GM20000 (cell line): ENCODE data around the gene TULP1.

Source experiments
- DNase-seq: peaks from one replicate; pipeline ENCODE4 v3.0.0; 2012; ENCODE audit warnings: low spot score
- TF ChIP-seq, protein P1 (sequence below): IDR thresholded peaks from 2 replicates; pipeline ENCODE4 v1.5.1; 2012; ENCODE audit warnings: mild to moderate bottlenecking, control low read depth; ENCODE audit errors: extremely low read depth, missing control alignments

The TULP1 gene

DNA sequence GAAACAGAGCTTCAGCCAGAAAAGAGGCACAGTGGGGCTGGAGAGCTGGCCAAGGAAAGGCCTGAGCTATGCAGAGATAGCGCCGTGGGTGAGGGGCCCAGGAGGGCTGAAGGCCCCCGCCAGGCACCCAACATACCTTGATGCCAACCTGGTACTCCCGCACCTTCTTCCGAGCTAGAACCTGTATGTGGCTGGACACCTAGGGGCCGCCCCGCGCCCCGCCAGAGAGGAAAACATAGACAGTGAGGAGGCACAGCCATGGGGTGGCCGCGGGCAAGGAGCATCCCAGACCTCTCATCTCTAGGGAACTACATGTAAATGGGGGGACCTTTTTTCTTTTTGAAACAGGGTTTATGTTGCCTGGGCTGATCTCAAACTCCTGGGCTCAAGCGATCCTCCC lies 32.5 kb downstream of the TULP1 start:
- TF ChIP-seq, protein P1, sequence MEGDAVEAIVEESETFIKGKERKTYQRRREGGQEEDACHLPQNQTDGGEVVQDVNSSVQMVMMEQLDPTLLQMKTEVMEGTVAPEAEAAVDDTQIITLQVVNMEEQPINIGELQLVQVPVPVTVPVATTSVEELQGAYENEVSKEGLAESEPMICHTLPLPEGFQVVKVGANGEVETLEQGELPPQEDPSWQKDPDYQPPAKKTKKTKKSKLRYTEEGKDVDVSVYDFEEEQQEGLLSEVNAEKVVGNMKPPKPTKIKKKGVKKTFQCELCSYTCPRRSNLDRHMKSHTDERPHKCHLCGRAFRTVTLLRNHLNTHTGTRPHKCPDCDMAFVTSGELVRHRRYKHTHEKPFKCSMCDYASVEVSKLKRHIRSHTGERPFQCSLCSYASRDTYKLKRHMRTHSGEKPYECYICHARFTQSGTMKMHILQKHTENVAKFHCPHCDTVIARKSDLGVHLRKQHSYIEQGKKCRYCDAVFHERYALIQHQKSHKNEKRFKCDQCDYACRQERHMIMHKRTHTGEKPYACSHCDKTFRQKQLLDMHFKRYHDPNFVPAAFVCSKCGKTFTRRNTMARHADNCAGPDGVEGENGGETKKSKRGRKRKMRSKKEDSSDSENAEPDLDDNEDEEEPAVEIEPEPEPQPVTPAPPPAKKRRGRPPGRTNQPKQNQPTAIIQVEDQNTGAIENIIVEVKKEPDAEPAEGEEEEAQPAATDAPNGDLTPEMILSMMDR, result no peak
- DNase-seq, result no peak

DNA sequence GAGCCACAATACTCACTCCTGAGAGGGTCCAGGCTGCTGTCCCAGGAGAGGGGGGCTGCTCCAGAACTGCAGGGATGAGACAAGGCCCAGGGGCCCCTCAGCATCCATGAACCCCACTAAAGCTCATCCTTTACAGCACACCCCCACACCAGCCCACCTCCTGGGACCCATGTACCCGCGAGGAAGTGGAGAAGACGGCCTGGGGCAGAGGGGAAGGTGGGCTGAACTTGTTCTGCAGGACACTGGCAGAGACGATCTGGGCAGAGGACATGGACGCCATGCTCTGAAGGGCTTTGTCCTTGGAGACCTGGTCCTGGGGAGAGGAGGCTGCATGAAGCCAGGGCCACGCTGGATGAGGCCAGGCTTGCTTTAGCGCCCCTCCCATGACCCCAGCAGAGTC lies 34.4 kb downstream of the TULP1 start:
- no peak for DNase-seq
- TF ChIP-seq, protein P1, result no peak

DNA sequence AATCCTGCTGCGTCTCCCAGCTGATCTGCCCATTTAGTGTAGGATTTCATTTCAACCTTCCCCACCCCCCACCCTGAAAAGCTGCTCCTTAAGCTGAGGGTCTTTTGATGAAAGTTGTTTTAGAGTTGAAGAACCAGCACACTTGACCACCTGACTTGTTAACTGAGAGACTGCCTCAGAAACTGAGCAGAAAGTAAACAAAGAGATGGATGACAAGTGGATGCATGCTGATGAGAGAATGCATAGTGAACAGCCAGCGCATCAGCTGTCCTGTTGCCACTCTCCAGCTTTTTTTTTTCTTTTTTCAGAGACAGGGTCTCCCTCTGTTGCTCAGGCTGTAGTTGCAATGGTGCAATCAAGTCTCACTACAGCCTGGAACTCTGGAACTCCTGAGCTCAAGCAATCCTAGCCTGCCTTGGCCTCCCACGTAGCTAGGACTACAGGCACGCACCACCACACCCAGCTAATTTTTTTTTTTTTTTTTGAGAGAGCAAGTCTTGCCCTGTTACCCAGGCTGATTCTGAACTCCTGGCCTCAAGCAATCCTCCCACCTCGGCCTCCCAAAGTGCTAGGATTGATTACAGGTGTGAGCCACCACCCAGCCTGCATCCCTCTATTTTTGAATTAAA lies 35.0 kb downstream of the TULP1 start:
- TF ChIP-seq, protein P1, result no peak
- no peak for DNase-seq

DNA sequence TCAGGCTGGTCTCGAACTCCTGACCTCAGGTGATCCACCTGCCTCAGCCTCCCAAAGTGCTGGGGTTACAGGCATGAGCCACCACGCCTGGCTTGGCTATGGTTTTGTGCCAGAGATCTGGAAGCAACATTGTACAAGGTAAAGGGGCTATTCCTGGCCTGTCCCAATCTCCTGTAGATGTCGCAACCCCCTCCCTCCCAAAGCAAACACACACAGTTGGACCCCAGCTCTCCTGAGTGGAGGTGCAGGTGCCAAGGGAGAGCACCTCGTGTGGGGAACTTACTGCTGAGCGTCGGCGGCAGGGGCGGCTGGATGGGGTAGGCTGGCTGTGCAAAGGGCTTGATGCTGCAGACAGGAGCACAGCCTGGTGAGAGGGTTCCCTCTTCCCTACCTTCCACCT lies 35.7 kb downstream of the TULP1 start:
- TF ChIP-seq, protein P1, result no peak
- DNase-seq, result no peak

DNA sequence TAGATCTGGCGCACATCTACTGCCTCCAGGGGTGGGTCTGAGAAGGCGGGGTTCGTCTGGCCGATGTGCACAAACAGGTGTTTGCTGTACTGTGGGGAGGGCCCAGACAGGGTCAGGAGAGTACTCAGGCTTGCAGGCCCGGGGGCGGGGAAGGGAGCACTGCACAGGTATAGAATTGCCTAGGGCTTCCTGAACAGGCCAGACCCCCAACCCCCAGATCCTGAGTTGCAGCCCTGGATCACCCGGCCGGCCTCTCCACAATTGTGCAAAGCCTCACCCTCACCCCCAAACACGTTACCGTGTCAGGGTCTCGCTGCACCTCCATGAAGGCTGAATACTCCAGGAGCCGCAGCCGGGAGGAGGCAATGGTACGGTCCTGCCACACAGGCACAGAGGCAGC lies 36.7 kb downstream of the TULP1 start:
- TF ChIP-seq, protein P1, result no peak
- DNase-seq, result no peak

DNA sequence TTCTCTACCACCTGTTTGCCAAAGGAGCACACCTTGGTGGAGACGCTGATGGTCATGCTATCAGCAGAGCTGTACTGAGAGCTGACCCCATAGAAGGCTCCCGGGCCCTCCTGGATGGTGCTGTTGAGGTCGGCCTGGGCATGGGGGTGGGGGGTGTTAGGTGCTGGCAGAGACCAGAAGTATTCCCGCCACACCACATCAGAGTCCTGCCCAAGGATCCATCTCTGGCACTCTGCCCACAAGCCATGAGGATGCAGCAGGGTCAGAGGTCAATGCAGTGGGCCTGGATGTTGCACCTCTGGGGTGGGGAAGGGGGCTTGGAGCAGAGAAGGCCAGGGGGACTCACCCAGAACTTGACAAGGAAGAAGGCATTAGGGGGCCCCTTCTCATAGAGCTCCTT lies 37.1 kb downstream of the TULP1 start:
- TF ChIP-seq, protein P1, result no peak
- DNase-seq, result no peak

DNA sequence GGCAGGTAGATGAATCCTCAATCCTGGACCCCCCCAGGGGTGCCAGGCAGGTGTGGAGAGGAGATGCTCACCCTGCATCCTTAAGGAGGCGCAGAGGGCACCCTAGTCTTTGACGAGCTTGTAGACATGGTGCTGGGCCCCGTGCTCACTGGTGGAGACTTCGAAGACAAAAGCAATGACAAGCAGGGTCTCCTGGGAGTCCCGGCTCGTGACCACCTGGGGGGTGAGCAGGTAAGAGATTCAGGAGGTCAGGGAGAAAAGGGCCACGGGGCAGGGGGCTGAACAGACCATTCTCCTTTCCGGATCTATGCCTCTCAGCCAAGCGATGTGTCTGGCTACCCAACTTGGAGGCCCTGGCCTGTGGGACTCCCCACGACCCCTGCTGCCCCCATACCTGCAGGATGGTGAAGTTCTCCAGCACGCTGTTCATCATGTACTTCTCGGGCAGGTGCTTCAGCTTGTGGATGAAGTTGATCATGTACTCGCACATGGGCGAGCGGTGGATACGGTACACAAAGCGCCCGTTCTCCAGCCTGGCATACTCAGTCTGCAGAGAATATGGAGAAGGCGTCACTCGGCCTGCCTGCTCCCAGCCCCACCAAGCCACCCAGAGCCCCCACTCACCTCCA lies 37.6 kb downstream of the TULP1 start:
- DNase-seq, result peak; percentile 11
- TF ChIP-seq, protein P1, result no peak
